ENCODE data around the gene SLC12A3.
"Not testable (repeated sequence)": the region's sequence is repeated elsewhere in the genome, so short reads cannot be mapped to it uniquely, and the experiment has no call there.

The SLC12A3 gene

GRCh38 chr16:56919099-56919800, 54.2 kb downstream of the SLC12A3 start:
- DNase-seq (ENCODE audit: low read depth in 2 of 2): no peak

GRCh38 chr16:56921571-56921970, 56.6 kb downstream of the SLC12A3 start:
- DNase-seq (ENCODE audit: low read depth in 2 of 2): no peak

GRCh38 chr16:56923481-56924091, 58.6 kb downstream of the SLC12A3 start:
- DNase-seq (ENCODE audit: low read depth in 2 of 2): no peak

DNA sequence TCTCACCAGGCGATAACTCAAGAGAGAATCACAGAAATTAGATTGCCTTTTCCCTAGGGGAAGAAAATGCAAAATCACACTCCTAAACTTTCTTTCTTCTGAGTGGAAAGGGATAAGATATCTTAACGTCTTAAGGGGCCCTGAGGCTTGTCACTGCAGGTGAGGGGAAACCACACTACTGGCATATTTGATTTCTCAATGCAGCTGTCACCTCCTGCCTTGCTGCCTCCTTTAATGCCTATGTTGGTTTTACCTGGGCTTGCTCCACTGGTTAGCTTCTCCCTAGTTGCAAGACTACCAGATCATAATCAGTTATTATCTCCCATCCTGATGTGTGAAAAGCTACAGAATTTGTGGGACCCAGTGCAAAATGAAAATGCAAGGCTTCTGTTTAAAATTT, 62.5 kb downstream of the SLC12A3 start:
- DNase-seq (ENCODE audit: low read depth in 2 of 2): no peak

DNA sequence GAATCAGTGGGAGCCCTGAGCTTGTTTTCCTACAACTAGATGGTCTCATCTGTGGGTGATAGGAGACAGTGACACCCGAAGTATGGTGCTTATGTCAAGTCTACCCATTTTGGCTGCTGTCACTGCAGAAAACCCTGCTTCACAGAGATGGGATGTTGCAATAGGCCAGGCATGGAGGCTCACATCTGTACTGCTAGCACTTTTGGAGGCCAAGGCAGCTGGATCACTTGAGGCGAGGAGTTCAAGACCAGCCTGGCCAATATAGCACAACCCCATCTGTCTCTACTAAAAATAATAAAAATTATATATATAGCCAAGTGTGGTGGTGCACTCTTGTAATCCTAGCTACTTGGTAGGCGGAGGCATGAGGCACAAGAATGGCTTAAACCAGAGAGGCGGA, 64.6 kb downstream of the SLC12A3 start:
- DNase-seq (ENCODE audit: low read depth in 2 of 2): no peak

GRCh38 chr16:56930486-56931270, 65.7 kb downstream of the SLC12A3 start:
- DNase-seq (ENCODE audit: low read depth in 2 of 2): no peak

- DNase-seq (ENCODE audit: low read depth in 2 of 2): no peak
These were observed 66.4 kb downstream of the SLC12A3 start for GRCh38 chr16:56931271-56931891.

DNA sequence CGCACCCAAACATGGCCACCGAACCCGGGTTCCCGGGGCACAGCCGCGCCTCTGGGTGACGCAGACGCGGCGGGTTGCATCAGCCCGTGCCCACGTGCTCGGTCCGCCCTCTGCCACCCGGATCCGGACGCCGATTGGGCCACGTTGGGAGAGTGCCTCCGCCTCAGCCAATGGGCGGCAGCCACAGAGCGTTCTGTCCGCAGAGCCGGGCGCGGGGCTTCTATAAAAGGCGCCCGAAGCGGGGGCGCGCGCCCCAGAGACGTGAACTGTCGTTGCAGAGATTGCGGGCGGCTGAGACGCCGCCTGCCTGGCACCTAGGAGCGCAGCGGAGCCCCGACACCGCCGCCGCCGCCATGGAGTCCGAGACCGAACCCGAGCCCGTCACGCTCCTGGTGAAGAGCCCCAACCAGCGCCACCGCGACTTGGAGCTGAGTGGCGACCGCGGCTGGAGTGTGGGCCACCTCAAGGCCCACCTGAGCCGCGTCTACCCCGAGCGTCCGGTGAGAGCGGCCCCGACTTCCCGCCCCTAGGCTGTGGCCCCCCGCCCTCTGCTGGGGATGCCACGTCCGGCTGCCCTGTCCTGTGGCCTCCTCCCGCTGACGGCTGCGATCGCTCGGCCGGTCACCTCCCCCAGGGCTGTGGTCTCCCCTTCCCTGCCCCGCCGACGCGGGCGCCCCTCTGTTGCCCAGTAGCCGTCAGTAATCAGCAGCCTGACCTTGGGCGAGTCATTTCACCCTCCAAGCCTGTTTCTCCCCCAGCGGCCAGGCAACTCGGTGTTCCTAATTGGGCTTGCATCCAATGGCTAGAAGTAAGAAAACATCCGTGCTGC, 67.1 kb downstream of the SLC12A3 start, which contains the start of gene HERPUD1:
Gene HERPUD1, plus strand, starts transcription at position 251 of the 829 bp plus-strand sequence. Its CDS starts 103 bp downstream, at position 354.
- peak; percentile 98 to 99 for DNase-seq (ENCODE audit: low read depth in 2 of 2)

DNA sequence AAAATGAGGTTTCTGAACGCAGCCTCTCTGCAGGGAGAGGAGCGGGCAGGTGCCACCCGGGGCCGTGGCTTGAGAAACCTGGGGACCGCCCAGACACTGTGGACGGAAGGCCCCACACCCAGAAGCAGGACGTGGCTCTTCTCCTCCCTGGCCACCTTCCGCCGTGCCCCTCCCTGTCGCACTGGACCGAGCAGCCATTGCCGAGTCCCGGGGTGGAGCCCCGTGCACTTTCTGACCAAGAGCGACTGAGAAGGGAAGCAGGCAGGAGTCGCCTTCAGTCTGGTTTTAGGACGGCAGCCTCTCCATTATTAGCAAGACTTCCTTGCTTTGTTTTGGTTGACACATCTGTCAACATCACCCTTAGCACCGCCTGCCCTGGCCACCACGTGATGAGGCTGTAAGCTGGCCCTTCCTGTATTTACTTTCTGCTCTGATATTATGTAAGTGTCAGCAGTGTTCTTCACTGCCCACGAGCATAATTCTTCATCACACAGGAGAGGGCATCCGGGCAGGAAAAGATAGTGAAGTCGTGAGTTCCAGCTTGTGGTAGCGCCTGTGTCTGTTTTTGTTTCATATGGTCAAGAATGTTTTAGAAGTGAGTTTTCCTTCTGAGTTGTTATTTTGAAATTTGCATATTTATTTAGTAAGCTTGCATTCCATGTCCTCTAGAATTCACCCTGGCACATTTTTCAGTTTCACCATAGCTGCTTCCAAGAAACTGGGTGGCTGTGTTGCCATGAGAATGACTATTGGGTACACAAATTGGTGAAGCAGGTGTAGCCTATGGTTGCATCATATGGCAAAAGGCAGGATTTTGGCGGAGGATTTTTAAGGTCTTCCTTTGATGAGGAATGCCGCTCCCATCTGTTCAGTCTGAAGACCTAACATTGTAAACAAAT, 68.0 kb downstream of the SLC12A3 start:
- peak in 1 of 2 donors; percentile 17 for DNase-seq (ENCODE audit: low read depth in 2 of 2)

DNA sequence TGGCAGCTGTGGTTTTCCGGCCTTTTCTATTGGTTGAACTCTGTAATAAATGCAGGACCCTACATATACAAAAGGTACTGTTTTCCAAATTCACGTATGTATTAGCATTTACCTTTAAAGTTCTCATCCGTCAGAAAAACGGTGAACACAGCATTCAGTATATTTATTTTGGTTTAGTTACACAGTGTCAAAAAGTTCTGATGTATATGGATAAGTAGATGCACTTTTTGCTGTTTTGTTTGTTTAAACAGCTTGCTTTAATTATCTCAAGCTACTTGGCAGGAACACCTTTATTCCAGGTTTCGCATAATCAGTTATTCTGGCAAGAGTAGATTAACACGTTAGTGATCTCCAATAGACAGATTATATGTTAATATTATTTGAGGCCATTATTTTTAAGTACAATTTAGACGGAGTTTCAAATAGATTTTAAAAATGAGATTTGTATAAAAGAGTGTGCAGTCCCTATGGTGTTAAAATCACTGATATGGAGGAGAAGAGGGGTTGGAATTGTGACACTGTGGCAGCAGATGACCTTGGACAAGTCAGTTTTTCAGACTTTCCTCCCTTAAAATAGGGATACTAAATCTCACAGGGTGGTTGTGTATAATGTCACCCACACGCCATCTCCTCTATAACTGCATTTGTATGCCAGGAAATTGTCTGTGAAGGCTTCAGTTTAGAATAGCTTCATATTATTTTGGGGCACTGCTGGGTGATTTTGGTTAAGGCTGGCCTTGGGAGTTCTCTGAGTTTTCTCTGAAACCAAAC, 69.0 kb downstream of the SLC12A3 start:
- no peak for DNase-seq (ENCODE audit: low read depth in 2 of 2)

GRCh38 chr16:56934599-56935145, 69.7 kb downstream of the SLC12A3 start:
- not testable (repeated sequence) for DNase-seq (ENCODE audit: low read depth in 2 of 2)

DNA sequence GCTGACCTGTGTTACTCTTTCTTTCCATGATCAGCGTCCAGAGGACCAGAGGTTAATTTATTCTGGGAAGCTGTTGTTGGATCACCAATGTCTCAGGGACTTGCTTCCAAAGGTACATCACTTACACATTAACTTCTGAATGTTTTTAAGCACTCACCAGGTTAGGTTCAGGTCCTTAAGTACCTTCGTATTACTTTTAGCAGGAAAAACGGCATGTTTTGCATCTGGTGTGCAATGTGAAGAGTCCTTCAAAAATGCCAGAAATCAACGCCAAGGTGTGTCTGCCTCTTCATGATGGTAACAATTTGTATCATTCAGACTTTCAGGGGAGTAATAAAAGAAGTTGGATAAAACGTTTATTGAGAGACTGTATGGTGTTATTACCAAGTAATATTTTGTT, 70.2 kb downstream of the SLC12A3 start:
- DNase-seq (ENCODE audit: low read depth in 2 of 2): no peak

DNA sequence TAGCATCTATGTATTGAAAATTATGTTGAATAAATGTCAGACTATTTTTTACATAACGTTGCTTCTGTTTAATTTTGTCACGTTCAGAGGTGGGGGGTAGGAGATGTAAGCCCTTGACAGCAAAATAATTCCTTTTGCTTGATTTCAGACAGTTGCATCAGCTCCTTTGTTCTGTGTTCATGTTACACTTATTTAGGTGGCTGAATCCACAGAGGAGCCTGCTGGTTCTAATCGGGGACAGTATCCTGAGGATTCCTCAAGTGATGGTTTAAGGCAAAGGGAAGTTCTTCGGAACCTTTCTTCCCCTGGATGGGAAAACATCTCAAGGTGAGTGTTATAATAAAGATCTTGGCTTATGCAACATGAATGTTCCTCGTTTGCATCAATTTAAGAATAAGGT, 71.5 kb downstream of the SLC12A3 start:
- DNase-seq (ENCODE audit: low read depth in 2 of 2): no peak

DNA sequence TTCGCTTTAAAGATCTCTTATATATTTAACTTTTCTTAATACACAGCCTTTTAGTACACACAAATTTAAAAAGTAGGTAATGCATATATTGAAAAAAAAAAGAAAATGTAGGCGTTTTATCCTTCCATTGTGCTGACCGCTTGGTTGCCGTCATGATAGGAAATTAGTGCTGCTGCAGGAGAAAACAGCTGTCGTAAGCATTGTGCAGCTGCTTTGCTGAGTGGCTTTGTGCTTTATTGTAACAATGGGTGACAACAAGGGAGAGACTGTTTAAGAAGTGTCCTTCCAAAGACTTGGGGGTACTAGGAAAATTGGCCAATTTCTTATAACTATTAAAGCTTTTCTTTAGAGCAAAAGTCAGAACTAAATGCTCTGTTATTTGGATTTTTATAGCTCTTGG, 71.9 kb downstream of the SLC12A3 start:
- no peak for DNase-seq (ENCODE audit: low read depth in 2 of 2)

- no peak for DNase-seq (ENCODE audit: low read depth in 2 of 2)
These were observed 73.9 kb downstream of the SLC12A3 start for GRCh38 chr16:56938664-56939513.

DNA sequence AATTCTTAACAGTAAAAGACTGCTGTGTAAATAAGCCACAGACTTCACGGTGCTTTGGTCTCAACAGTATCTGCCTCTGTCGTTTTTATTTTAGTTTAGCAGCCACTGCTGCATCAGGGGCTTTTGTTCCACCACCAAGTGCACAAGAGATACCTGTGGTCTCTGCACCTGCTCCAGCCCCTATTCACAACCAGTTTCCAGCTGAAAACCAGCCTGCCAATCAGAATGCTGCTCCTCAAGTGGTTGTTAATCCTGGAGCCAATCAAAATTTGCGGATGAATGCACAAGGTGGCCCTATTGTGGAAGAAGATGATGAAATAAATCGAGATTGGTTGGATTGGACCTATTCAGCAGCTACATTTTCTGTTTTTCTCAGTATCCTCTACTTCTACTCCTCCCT, 74.8 kb downstream of the SLC12A3 start:
- DNase-seq (ENCODE audit: low read depth in 2 of 2): no peak

GRCh38 chr16:56941092-56941491, 76.1 kb downstream of the SLC12A3 start:
- DNase-seq (ENCODE audit: low read depth in 2 of 2): no peak

DNA sequence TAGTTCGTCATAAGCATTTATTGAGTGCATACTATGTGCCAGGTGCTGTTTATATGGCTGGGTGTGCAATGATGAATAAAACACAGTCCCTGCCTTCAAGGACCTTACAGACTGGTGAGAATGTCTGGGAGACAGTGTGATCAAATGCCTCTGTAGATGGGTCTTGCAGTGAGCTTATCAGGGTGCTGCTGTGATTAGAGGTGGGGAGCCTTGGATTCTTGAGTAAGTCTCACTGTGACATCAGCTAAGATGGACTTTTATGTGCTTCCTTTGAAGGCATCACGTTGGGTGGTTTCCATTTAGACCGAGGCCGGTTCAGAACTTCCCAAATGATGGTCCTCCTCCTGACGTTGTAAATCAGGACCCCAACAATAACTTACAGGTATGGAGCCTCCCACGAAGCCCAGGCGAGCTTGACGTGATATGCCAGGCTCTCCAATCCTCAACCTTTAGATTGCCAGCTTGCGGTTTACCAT, 76.9 kb downstream of the SLC12A3 start:
- no peak for DNase-seq (ENCODE audit: low read depth in 2 of 2)
